ENCODE data around the gene TMEM72. TPM values are rescaled to one million over a fixed set of nuclear protein-coding genes. Genes with fewer than 3 reads are reported as not detected.
A peak's percentile ranks its signal among the peaks of the same experiment; 100 is the strongest.

The TMEM72 gene
- total RNA-seq, 1 donor from 2014 or later = not detected

DNA sequence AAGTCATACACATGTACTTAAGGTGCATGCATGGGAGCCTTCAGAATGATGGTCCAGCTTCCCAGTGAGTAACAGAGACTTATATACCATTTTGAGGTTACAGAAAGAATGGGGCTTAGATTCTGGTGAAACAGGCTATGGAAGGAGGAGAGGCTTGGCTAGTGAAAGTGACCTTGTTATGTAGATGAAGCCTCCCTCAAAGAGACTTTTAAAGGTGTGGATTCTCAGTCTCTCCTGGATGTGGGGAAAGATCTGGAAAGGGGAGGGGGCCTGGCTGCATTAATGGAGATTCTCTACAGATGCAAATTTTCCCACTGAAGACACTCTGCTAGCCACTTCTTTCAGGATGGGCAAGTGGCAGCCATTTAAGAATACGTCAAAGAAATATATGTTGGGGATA lies 54.0 kb downstream of the TMEM72 start:
- no peak for DNase-seq (ENCODE audit: low spot score in 2 of 2)
- no peak for FAIRE-seq

DNA sequence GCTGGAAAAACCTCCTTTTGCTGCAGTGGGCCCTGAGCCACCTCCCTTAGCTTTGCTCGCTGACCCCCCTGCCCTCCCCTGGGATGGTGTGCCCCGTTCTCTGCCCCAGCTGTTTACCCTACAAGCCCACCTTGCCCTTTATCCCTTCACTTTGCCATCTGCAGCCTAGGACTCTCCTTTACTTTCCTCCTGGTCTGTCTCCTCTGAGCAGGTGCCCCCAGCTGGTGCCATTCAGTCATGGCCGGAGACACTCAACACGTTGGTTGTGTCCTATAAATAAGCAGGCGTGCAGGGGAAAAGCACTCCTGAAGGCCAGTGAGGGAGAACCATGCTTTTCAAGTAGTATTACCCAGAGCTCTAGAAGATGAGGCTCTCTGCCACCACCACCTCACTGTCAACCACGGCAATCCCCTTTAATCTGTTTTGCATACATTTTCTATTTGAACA lies 54.5 kb downstream of the TMEM72 start:
- no peak for FAIRE-seq
- no peak for DNase-seq (ENCODE audit: low spot score in 2 of 2)

GRCh38 chr10:44966129-44966815 lies 55.1 kb downstream of the TMEM72 start:
- DNase-seq (ENCODE audit: low spot score in 2 of 2) (no peak), FAIRE-seq (no peak)

- no peak for DNase-seq (ENCODE audit: low spot score in 2 of 2)
- FAIRE-seq = no peak
Measured at GRCh38 chr10:44966816-44967509, 55.8 kb downstream of the TMEM72 start.

- FAIRE-seq (no peak), DNase-seq (ENCODE audit: low spot score in 2 of 2) (no peak)
Measured at GRCh38 chr10:44967616-44968015, 56.5 kb downstream of the TMEM72 start.

DNA sequence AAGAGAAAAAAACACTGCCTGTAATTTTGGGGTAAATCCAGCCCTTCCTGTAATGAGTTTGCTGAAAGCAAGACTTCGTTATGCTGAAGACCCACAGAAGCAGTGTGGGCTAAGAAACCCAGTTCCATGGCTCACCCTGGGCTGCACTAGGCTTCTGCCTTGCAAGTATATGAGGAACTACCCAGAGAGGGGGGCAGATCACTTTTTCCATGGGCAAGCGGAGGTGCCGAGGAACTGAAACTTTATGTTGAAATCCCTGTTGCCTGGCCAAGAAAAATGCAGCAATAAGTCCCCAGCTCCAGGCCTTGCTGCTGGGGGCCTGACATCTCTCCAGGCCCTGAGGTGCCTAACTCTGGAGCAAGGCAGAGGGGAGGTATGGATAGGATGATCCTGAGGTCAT lies 57.0 kb downstream of the TMEM72 start:
- DNase-seq (ENCODE audit: low spot score in 2 of 2) (no peak), FAIRE-seq (no peak)

DNA sequence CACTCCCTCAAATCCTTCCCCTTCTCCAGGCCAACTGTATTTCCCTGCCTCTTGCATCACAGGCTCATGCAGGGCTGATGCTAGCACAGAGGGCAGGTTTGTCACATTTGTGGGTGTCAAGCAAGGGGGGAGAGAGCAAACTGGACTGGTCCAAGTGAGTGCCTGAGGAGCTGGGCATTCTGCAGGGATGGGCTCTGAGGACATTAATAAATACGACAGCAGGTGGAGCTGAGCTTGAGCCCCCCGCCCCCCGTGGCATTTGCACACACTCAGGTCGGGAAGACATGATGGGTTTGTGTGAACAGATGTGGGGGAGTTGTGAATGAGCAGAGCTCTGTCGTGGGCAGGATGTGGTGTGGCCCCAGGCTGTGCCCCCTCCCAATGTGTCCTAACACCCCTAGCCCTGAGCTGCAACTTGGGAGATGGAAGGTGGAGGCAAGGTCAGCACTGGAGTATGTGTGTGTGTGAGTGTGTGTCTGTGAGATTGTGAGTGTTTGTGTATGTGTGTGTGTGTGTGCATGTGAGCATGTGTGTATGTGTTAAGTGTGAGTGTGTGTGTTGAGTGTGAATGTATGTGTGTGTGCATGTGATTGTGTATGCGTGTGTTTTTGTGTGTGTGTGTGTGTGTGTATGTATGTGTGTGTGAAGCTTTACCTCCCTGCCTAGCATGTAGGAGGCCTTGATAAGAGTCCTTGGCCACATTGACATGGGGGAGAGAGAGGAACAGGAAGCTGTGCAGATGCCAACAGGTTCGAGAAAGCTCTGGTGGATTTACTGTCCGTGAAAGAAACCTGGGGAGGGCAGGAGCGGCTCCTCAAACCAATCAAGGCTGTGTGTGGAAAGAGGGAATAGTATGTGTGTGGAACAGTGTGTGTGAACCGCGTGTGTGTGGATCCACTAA lies 57.6 kb downstream of the TMEM72 start:
- no peak for DNase-seq (ENCODE audit: low spot score in 2 of 2)
- no peak for FAIRE-seq

DNA sequence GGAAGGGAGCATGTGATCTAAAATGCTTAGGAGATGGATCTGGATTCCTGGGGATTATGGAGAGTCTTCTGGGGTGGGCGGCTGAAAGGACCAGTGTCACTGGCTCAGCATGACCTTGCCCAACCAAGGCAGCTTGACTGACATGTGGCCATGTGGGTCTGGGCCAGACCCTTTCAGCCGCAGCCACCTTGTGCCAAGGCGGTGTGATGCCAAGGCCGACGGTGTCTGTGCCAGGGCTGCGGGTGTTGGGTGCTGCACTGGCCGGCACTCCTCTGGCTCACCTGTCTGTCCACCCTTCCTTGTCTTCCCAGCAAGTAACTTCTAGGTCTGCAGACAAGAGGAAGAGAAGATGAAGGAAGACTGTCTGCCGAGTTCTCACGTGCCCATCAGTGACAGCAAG lies 58.7 kb downstream of the TMEM72 start:
- FAIRE-seq (no peak), DNase-seq (ENCODE audit: low spot score in 2 of 2) (no peak)

DNA sequence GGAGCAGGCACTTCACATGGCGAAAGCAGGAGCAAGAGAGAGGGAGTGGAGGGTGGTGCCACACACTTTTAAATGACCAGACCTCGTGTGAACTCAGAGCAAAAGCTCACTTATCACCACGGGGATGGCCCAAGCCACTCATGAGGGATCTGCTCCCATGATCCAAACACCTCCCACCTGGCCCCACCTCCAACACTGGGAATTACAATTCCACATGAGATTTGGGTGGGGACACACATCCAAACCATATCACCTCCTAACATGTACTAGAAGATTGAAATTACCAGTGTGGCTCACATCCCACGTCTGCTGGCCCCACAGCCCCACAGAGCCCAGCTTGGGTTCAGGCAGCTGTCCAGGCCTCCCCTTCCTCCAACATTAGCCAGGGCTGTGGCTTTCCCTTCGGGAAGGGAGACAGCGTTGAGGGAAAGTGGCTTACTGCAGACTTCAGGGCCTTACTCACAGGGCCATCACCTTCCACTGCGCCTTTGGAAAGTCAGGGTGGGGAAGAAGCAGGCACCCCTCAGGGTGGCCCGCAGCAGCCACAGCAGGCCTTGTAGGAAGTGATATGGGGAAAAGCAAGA lies 59.8 kb downstream of the TMEM72 start:
- DNase-seq (ENCODE audit: low spot score in 2 of 2) (no peak), FAIRE-seq (no peak)

GRCh38 chr10:44971434-44971833 lies 60.3 kb downstream of the TMEM72 start:
- DNase-seq (ENCODE audit: low spot score in 2 of 2) (no peak), FAIRE-seq (no peak)

- DNase-seq (ENCODE audit: low spot score in 2 of 2) = no peak
- FAIRE-seq = no peak
Measured at GRCh38 chr10:44971935-44972757, 61.0 kb downstream of the TMEM72 start.

DNA sequence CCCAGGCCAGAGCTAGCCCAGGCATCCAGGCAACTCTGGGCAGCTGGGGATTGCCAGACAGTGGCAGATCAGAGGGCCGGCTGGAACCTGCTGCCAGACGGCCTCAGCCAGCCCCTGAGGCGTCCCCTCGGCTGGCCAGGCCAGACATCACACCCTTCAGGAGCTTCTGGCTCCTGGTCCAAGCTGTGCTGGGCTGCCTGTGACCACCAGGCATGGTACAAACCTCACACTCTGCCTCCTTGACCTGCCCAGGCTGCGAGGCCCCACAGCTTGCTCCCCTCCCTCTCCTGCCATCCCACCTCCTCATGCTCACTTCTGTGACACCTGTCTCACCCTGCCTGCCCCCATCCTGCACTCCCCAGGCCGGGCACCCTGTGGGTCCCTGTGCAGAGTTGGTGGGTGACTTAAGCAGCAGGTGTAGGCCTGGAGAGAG lies 61.8 kb downstream of the TMEM72 start:
- no peak for DNase-seq (ENCODE audit: low spot score in 2 of 2)

GRCh38 chr10:44973323-44974081 lies 62.4 kb downstream of the TMEM72 start:
- no peak for FAIRE-seq
- no peak for DNase-seq (ENCODE audit: low spot score in 2 of 2)

More for the DNA sequence above, 61.8 kb downstream of the TMEM72 start:
- FAIRE-seq = no peak

DNA sequence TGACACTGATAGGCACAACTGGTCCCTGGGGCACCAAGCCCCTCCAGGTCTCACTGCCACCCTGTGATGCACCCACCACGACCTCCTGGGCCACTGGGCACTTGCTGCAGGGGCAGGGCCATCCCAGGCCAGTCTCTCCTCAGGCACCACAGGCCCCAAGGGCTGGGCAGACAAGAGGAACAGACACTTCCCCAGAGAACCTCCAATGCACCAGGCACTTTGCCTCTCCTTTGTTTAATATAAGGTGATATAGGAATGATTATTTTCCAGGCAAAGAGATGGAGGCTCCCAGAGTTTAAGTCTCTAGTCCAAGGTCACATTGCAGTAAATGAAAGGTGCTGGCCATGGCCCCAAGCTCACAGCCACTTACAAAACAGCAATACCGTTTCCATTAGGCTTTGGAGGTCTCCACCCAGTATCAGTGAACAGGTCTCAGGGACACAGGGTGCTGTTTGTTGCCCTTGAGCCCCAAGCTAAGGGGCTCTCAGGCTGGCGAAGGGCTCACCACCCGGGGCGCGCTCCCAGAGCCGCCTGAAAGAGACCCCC lies 63.0 kb downstream of the TMEM72 start:
- no peak for DNase-seq (ENCODE audit: low spot score in 2 of 2)
- no peak for FAIRE-seq

GRCh38 chr10:44974628-44975430 lies 63.7 kb downstream of the TMEM72 start:
- no peak for FAIRE-seq
- peak; percentile 75 to 84 for DNase-seq (ENCODE audit: low spot score in 2 of 2)

- FAIRE-seq (no peak), DNase-seq (ENCODE audit: low spot score in 2 of 2) (no peak)
Measured at GRCh38 chr10:44975431-44976331, 64.5 kb downstream of the TMEM72 start.
